Astrocyte (in vitro differentiated cells and primary cell): ENCODE data around the gene PKM.

Experiments
- EZH2 ChIP-seq: IDR thresholded peaks from 2 replicates; pipeline ENCODE4 v1.6.1; 2012; ENCODE audit warnings: mild to moderate bottlenecking, low read length, inconsistent platforms; ENCODE audit not compliant: insufficient read depth
- TF ChIP-seq, protein P1 (sequence below): IDR thresholded peaks from 2 replicates; pipeline ENCODE4 v1.5.1; 2011; ENCODE audit warnings: low read depth, mild to moderate bottlenecking, inconsistent platforms, low read length, moderate library complexity; ENCODE audit not compliant: insufficient read depth

DNA sequence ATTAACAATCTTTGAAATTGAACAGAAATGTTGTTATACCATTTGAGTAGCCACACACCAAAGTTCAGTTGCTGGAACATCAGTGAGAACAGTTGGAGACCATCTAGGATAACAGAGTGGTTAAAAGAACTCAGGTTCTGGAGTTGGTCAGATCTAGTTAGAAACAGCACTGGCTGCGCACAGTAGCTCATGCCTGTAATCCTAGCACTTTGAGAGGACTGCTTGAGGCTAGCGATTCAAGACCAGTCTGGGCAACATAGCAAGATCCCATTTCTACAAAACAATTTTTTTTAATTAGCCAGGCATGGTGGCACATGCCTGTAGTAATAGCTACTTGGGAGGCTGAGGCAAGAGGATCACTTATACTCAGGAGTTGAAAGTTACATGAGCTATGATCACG, 7.6 kb upstream of the PKM start:
- TF ChIP-seq, protein P1, sequence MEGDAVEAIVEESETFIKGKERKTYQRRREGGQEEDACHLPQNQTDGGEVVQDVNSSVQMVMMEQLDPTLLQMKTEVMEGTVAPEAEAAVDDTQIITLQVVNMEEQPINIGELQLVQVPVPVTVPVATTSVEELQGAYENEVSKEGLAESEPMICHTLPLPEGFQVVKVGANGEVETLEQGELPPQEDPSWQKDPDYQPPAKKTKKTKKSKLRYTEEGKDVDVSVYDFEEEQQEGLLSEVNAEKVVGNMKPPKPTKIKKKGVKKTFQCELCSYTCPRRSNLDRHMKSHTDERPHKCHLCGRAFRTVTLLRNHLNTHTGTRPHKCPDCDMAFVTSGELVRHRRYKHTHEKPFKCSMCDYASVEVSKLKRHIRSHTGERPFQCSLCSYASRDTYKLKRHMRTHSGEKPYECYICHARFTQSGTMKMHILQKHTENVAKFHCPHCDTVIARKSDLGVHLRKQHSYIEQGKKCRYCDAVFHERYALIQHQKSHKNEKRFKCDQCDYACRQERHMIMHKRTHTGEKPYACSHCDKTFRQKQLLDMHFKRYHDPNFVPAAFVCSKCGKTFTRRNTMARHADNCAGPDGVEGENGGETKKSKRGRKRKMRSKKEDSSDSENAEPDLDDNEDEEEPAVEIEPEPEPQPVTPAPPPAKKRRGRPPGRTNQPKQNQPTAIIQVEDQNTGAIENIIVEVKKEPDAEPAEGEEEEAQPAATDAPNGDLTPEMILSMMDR: no peak
- no peak for TF ChIP-seq EZH2
